GM23338 (cell line): Measurements from ENCODE around the gene KLHL22.

Experiments
- REST ChIP-seq: IDR thresholded peaks from one replicate; pipeline ENCODE4 v1.6.1; 2018; ENCODE audit warnings: antibody characterized with exemption; ENCODE audit not compliant: unreplicated experiment
- TF ChIP-seq, protein P1 (sequence below), 2 experiments: fragments of 200-600 bp in 1 of 2; sonication (generic) in 1 of 2; conservative IDR thresholded peaks; 2 replicates each; pipeline versions ENCODE4 v1.5.1 to v1.6.1; 2016 to 2017; ENCODE audit warnings: antibody characterized with exemption in 2 of 2, low read depth in 2 of 2, mild to moderate bottlenecking in 2 of 2, moderate library complexity in 1 of 2

GRCh38 chr22:20537325-20537756, 41.7 kb upstream of the KLHL22 start:
- no peak for TF ChIP-seq REST
- TF ChIP-seq, protein P1, sequence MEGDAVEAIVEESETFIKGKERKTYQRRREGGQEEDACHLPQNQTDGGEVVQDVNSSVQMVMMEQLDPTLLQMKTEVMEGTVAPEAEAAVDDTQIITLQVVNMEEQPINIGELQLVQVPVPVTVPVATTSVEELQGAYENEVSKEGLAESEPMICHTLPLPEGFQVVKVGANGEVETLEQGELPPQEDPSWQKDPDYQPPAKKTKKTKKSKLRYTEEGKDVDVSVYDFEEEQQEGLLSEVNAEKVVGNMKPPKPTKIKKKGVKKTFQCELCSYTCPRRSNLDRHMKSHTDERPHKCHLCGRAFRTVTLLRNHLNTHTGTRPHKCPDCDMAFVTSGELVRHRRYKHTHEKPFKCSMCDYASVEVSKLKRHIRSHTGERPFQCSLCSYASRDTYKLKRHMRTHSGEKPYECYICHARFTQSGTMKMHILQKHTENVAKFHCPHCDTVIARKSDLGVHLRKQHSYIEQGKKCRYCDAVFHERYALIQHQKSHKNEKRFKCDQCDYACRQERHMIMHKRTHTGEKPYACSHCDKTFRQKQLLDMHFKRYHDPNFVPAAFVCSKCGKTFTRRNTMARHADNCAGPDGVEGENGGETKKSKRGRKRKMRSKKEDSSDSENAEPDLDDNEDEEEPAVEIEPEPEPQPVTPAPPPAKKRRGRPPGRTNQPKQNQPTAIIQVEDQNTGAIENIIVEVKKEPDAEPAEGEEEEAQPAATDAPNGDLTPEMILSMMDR (conservative IDR thresholded peaks at IDR 0.05; ENCODE audit: low read depth in 2 of 2), result no peak
